Coronary artery (tissue), 2 donors: ENCODE measurements around the gene SLC25A25.

ENCODE experiments used
- DNase-seq: peaks from one replicate; pipeline ENCODE4 v3.0.0-alpha.2; 2017; ENCODE audit warnings: low spot score
- H3K27ac ChIP-seq, 2 donors: fragments of 200-600 bp; sonication (generic); one replicate each; pipeline ENCODE4 v1.5.1; 2016 to 2019
- H3K4me3 ChIP-seq: fragments of 200-600 bp; sonication (generic); 2 replicates; pipeline ENCODE4 v1.5.1; 2016; ENCODE audit warnings: mild to moderate bottlenecking, moderate library complexity
- CTCF ChIP-seq: fragments of 200-600 bp; sonication (generic); IDR thresholded peaks from one replicate; pipeline ENCODE4 v1.5.1; 2019; ENCODE audit warnings: antibody characterized with exemption

Gene SLC25A25

GRCh38 chr9:128118971-128119665 lies 51.1 kb downstream of the SLC25A25 start:
- H3K27ac ChIP-seq: no peak overlapping the region
- H3K4me3 ChIP-seq: no peak overlapping the region
- DNase-seq: no peak

DNA sequence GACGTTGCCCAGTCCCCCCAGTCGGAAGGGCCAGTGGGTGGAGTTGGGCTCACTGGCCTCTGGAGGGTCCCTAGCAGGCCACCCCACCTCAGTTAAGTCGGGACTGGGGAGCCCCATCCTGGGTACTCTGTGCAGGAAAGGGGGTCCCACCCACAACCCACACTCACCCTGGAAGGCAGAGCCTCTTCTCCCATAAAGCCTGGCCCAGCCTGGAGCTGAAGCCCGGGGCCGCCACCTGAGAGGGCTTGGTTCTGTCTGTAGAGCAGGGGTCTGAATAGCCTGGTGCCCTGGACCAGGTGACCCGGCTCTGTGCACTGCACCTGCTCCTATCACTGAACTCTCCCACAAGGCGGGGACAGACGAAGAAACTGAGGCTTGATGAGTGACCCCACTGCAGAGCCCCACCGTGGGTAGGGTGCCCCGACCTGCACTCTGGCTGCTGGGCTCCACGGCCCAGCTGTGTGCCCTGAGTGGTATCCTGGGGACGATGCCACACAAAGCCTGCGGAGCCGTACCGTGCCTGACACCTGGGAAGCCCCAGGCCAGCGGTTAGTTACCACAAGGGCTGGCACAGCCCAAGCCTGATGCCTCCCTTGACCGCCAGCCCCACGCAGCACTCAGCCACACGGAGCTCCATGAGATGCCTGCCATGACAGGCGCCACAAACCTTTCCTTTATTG lies 52.2 kb downstream of the SLC25A25 start:
- no peak for TF ChIP-seq CTCF
- H3K27ac ChIP-seq: no peak overlapping the region
- DNase-seq: no peak
- H3K4me3 ChIP-seq: no peak overlapping the region

More at GRCh38 chr9:128118971-128119665, 51.1 kb downstream of the SLC25A25 start:
- TF ChIP-seq CTCF: no peak

DNA sequence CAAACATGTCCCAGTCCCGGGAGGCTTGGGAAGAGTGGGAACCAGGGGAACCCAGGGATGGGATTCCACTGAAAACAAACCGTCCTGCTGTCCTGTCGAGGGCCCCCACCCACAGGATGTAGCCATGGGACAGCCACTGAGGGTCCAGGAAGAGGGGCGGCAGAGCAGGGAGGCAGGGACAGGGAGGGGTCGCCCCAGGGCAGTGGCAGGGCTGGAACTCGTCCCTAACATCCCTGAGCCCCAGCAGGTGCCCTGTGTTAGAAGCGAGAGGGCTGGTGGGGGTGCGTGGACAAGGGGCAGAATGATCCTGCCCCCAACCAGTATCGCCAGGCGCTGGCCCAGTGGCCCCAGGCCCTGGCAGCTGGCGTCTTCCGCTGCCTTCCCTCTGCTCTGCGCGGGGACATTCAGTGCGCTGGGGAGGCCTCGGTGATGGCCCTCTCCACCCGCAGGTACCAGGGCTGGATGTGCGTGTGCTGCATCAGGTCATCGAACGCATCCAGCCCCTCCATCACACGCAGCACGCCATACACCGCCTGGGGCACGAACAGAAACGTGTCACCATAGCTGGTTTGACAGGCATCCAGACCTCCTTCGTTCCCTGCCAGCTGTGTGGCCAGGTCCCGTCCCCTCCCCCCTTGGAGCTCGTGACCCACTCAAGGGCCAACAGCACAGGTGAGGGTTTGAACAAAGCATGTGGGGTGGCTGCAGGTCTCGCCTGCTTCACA lies 52.9 kb downstream of the SLC25A25 start:
- Histone ChIP-seq H3K27ac (no peak overlapping the region), H3K4me3 (no peak overlapping the region)
- no peak for DNase-seq
- no peak for TF ChIP-seq CTCF

GRCh38 chr9:128121466-128121810 lies 53.4 kb downstream of the SLC25A25 start:
- no peak for TF ChIP-seq CTCF
- H3K27ac ChIP-seq: no peak overlapping the region
- no peak for DNase-seq

GRCh38 chr9:128121924-128122808 lies 54.1 kb downstream of the SLC25A25 start:
- no peak for DNase-seq
- Histone ChIP-seq H3K4me3 (no peak overlapping the region), H3K27ac (no peak overlapping the region)
- TF ChIP-seq CTCF: no peak

More at GRCh38 chr9:128121466-128121810, 53.4 kb downstream of the SLC25A25 start:
- no peak overlapping the region for H3K4me3 ChIP-seq

GRCh38 chr9:128122809-128123175 lies 54.8 kb downstream of the SLC25A25 start:
- H3K4me3 ChIP-seq: no peak overlapping the region
- DNase-seq: no peak
- H3K27ac ChIP-seq: no peak overlapping the region
- no peak for TF ChIP-seq CTCF
